Sigmoid colon (tissue), 4 donors: ENCODE measurements around the gene MT1F.

Source experiments
- EP300 ChIP-seq, 4 donors: sonication (generic); formaldehyde crosslinking; IDR thresholded peaks; one replicate each; pipeline ENCODE4 v1.6.1; 2017; ENCODE audit warnings: antibody characterized with exemption in 4 of 4
- TF ChIP-seq, protein P1 (sequence below), 4 experiments: fragments of 450-650 bp in 3 of 4; fragments of 200-600 bp in 1 of 4; IDR thresholded peaks; one replicate each; pipeline ENCODE4 v1.5.1; 2016 to 2019; ENCODE audit warnings: antibody characterized with exemption in 4 of 4, mild to moderate bottlenecking in 3 of 4, moderate library complexity in 2 of 4

DNA sequence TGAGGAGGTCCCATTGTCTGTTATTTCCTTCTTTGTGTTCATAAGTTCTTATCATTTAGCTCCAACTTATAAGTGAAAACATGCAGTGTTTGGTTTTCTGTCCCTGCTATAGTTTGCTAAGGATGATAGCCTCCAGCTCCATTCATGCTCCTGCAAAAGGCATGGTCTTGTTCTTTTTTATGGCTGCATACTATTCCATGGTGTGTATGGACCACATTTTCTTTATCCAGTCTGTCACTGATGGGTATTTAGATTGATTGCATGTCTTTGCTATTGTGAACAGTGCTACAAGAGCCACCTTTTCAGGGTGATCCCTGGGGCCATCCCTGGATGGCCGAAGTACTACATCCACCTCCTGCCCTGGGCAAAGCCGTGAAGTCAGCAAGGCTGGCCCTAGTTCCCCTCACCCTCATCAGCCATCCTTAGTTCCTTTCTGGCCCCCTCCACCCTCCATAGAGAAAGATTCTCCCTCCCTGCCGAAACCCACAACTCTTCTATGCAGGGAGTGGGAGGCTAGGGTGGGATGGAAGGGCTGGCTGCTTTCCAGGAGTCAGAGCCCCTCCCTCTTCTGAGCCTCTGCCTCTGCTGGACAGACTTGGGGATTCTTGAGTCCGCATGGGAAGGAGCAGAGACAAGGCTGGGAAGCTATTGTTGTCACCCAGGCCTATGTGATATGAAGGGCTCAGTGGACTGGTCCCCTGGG is 32.8 kb downstream of the MT1F start:
- no peak for TF ChIP-seq EP300 (IDR thresholded peaks at IDR 0.05)
- TF ChIP-seq, protein P1, sequence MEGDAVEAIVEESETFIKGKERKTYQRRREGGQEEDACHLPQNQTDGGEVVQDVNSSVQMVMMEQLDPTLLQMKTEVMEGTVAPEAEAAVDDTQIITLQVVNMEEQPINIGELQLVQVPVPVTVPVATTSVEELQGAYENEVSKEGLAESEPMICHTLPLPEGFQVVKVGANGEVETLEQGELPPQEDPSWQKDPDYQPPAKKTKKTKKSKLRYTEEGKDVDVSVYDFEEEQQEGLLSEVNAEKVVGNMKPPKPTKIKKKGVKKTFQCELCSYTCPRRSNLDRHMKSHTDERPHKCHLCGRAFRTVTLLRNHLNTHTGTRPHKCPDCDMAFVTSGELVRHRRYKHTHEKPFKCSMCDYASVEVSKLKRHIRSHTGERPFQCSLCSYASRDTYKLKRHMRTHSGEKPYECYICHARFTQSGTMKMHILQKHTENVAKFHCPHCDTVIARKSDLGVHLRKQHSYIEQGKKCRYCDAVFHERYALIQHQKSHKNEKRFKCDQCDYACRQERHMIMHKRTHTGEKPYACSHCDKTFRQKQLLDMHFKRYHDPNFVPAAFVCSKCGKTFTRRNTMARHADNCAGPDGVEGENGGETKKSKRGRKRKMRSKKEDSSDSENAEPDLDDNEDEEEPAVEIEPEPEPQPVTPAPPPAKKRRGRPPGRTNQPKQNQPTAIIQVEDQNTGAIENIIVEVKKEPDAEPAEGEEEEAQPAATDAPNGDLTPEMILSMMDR (IDR thresholded peaks at IDR 0.05), result no peak
